Measurements from ENCODE around the gene SUPT3H.
A peak's percentile ranks its signal among the peaks of the same experiment; 100 is the strongest.
"Not testable (repeated sequence)": the region's sequence is repeated elsewhere in the genome, so short reads cannot be mapped to it uniquely, and the experiment has no call there.

Gene SUPT3H

GRCh38 chr6:45045253-45045601, 332.5 kb downstream of the SUPT3H start:
- DNase-seq, result no peak

- no peak for DNase-seq
Measured at GRCh38 chr6:45044510-45045252, 333.1 kb downstream of the SUPT3H start.

GRCh38 chr6:45044086-45044485, 333.6 kb downstream of the SUPT3H start:
- DNase-seq, result no peak

DNA sequence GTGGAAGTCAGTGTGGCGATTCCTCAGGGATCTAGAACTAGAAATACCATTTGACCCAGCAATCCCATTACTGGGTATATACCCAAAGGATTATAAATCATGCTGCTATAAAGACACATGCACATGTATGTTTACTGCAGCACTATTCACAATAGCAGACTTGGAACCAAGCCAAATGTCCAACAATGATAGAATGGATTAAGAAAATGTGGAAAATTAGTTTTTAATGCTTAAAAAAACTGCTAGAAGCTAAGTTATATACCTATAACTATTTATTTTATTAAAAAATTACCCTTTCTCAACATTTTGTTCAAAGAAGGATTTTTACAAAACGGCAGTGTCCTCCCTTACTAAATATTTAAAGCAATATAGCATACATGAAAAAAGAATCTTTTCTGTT, 335.1 kb downstream of the SUPT3H start:
- DNase-seq, result not testable (repeated sequence)

GRCh38 chr6:45038226-45038625, 339.5 kb downstream of the SUPT3H start:
- DNase-seq, result no peak

DNA sequence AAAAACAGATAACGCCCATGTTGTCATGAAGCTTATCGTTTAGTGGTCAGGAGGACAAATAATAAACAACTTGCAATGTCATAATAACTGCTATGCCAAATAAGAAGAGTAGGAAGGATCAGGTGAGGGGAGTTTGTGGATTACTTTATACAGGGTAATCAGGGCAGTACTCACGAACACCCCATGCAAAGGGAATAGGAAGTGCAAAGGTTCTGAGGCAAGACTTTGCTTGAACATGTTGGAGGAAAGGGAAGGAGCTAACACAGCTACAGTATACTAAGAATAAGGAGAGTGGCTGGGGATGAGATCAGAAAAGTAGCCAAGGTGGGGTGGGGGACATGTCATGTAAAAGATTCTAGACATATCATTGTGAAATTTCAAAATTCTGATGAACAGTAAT, 341.6 kb downstream of the SUPT3H start:
- DNase-seq, result no peak

DNA sequence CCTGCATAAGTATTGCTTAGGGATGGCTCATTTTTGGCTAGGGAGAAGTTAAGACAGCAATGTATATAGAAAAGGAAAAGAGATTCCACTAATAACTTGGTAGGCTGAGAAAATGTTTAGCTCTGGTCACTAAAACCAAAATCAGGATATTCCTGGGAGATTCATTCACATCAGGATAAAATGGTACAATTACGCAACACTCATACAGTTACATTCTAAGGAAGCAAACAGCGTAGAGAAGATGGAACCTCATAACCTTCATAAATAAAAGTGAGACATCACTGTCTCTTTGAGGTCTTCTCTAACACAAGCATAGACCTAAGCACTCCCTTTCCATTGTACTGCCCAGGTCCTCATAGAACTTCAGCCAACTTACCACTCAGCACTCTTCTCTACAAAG, 345.3 kb downstream of the SUPT3H start:
- DNase-seq, result no peak

DNA sequence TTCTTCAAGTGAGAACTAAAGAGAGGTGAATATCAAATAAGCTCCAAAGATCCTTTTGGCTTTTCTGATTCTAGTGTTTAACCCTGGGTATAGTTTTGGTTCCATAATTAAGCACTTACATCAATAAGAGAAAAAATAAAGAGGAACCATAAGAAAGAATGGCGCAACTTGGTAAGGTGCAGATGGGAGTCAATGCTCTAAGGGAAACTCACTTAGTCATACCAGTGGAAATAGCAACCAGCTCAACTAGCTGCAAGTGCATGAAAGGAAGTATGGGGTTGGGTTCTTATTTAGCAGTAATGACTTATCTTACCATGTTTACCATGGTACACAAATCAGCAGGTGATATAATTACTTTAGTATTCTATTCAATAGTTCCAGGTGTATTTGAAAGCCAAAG, 346.1 kb downstream of the SUPT3H start:
- DNase-seq, result peak; percentile 68

GRCh38 chr6:45027126-45027525, 350.6 kb downstream of the SUPT3H start:
- DNase-seq, result no peak

GRCh38 chr6:45026003-45026516, 351.7 kb downstream of the SUPT3H start:
- no peak for DNase-seq

- no peak for DNase-seq
Measured at GRCh38 chr6:45024610-45025009, 353.1 kb downstream of the SUPT3H start.

GRCh38 chr6:45021676-45022075, 356.1 kb downstream of the SUPT3H start:
- DNase-seq, result no peak

GRCh38 chr6:45012687-45013086, 365.0 kb downstream of the SUPT3H start:
- no peak for DNase-seq

DNA sequence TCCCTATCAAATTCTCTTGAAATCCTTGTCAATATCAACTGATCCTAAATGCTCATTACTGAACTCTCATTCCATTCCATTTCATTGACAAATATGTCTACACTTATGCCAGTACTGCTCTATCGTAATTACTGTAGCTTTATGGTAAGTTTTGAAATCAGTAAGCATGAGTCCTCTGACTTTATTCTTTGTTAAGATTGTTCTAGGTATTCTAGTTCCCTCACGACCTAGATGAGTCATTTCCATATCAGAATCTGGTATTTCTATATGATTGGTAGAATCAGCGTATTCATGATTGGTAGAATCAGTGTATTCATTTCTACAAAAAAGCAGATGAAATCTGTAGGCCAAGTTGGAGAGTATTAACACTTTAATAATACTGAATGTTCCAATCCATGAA, 368.2 kb downstream of the SUPT3H start:
- no peak for DNase-seq

DNA sequence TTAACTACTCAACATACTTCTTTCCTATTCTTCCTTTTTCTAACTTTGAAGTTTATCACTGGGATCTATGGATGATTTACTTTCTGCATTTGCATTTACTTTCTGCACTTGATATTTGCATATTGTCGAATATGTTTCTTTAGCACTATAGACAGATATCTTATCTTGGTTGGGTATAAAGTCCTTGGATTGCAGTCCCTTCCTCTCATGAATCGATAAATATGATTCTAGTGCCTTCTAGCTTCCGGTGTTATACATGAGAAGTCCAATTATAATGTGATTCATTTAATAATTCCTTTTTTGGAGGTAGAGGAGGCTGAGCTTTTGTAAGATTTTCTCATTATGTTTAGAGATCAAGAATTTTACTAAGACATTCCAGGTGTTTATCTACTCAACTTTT, 370.8 kb downstream of the SUPT3H start:
- no peak for DNase-seq

DNA sequence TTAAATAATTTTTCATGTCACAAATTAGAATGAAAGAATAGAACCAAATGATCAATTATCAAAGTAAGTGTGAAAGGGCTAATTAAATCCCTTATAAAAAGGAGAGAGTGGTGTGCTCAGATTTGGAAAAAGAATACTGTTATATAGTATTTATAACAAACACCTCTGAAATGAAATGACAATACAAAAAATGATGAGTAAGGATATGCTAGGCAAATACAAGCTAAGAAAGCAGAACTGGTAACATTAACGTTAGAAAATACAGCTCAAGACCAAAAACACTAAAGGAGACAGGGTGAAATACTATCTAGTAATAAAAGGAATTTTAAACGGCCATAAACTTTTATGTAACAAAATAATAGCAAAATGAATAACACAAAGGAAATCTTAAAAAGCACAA, 373.8 kb downstream of the SUPT3H start:
- no peak for DNase-seq

GRCh38 chr6:45003387-45003786, 374.3 kb downstream of the SUPT3H start:
- no peak for DNase-seq

DNA sequence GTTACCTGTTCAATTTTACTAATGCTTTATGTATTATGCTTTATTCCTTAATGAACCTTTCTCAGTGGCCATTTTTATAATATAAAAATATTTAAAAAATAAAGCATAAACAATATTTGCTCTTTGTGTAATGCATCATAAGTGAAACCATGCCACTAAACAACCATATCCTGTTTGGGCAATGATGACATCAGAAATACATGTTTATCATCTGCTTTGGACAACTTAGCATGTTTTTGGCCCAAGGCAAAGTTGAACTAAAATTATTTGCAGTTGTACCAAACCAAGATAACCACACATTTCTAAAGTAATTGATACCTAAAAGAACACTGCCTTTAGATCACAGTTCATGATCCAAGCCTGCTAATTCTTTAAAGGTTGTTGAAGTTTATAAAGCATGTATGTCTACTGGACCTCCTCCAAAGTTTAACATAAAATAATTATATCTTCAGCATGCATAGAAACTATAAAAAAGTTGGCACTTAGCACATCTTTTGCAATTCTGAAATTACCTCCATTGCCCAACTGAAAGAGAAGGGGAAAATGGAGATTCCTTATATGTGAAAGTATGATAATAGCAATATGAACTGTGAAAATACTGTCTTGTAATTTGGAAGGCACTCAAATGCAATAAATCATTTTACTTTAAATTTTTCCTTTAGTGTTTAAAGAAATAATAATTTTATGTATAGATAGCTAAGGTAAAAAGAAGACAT, 375.2 kb downstream of the SUPT3H start:
- DNase-seq, result no peak

DNA sequence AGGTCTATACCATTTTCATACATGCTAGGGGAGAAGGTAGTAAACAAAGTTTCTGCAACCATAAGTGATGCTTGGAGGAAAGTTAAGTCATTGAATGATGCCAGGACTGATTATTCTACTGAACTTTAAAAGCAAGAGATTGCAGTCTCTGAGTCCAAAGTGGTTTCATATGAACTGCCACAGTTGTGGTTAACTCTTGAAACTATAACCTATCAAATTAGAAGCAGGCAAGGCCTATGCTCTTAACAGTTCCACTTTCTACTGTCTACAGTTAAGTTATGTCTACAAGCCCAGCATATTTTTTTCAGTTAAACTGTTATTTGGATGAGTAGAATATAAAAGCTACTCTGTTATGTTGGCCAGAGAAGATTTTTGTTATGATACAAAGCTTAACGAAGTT, 376.1 kb downstream of the SUPT3H start:
- no peak for DNase-seq

GRCh38 chr6:45000833-45001232, 376.9 kb downstream of the SUPT3H start:
- DNase-seq, result no peak

DNA sequence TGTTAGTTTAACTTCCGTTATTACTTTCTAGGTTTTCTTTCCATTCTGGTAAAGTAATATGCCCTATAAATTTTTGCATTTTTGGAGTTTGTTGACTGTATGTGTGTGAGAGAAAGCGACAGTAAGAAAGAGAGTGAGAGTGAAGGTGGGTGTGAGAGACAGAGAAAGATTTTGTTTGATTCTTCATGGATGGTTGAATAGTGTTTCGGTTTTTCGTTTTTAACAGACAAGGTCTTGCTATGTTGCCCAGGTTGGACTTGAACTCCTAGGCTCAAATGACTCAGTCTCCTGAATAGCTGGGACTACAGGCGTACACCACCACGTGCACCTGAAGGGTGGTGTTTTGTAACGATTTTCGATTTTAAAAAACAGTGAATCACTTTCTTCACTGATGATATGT, 378.7 kb downstream of the SUPT3H start:
- DNase-seq, result no peak

GRCh38 chr6:44995486-44996132, 382.1 kb downstream of the SUPT3H start:
- DNase-seq, result no peak

- no peak for DNase-seq
Measured at GRCh38 chr6:44989391-44989790, 388.3 kb downstream of the SUPT3H start.

GRCh38 chr6:44985006-44985405, 392.7 kb downstream of the SUPT3H start:
- no peak for DNase-seq
